OCI-LY3 (cell line): ENCODE results near the gene ZC3H18.

Experiments
- H2AFZ ChIP-seq: fragments of 200-600, 300-600 bp; shearing (Covaris generic); 2 replicates; pipeline ENCODE4 v1.6.0; 2014; ENCODE audit warnings: antibody characterized with exemption, low read depth, low read length
- H3K27ac ChIP-seq: fragments of 200-600, 300-600 bp; sonication (generic); 2 replicates; pipeline ENCODE4 v1.5.1; 2014; ENCODE audit warnings: mild to moderate bottlenecking, low read length, moderate library complexity, mixed read lengths
- H3K27me3 ChIP-seq: fragments of 200-600, 300-600 bp; sonication (generic); 2 replicates; pipeline ENCODE4 v1.6.1; 2014; ENCODE audit warnings: low read depth, low read length, mixed read lengths
- H3K36me3 ChIP-seq: fragments of 200-600, 300-600 bp; sonication (generic); replicated peaks from 2 replicates; pipeline ENCODE3; 2014; ENCODE audit warnings: low read depth, low read length, mixed read lengths
- H3K4me1 ChIP-seq: fragments of 300-600, 200-600 bp; sonication (generic); 2 replicates; pipeline ENCODE4 v1.6.1; 2014; ENCODE audit warnings: low read length, mixed read lengths
- H3K4me2 ChIP-seq: fragments of 200-600, 300-600 bp; sonication (generic); 2 replicates; pipeline ENCODE4 v1.6.1; 2014; ENCODE audit warnings: low read length, mixed read lengths
- H3K4me3 ChIP-seq: fragments of 300-600, 200-600 bp; sonication (generic); 2 replicates; pipeline ENCODE4 v1.5.1; 2014; ENCODE audit warnings: antibody characterized with exemption, mild to moderate bottlenecking, low read length, moderate library complexity
- H3K79me2 ChIP-seq: fragments of 300-600, 200-600 bp; shearing (Covaris generic); 2 replicates; pipeline ENCODE4 v1.6.1; 2014; ENCODE audit warnings: mild to moderate bottlenecking, low read length, mixed read lengths
- H3K9ac ChIP-seq: fragments of 300-600, 200-600 bp; shearing (Covaris generic); 2 replicates; pipeline ENCODE4 v1.6.0; 2014; ENCODE audit warnings: mild to moderate bottlenecking, low read length, moderate library complexity
- H3K9me3 ChIP-seq: fragments of 200-600, 300-600 bp; shearing (Covaris generic); 2 replicates; pipeline ENCODE4 v1.6.1; 2014; ENCODE audit warnings: low read length, mixed read lengths; ENCODE audit not compliant: insufficient read depth
- H4K20me1 ChIP-seq: fragments of 200-600, 300-600 bp; sonication (generic); 2 replicates; pipeline ENCODE4 v1.6.1; 2016; ENCODE audit warnings: low read length, mixed read lengths; ENCODE audit not compliant: insufficient read depth
- EZH2phosphoT487 ChIP-seq: fragments of 200-600 bp; shearing (Covaris generic); IDR thresholded peaks from 2 replicates; pipeline ENCODE4 v1.6.1; 2018; ENCODE audit warnings: antibody characterized with exemption, mixed run types, low read depth
- TF ChIP-seq, protein P1 (sequence below): fragments of 200-600, 300-600 bp; sonication (generic); IDR thresholded peaks from 2 replicates; pipeline ENCODE4 v1.5.1; 2014; ENCODE audit warnings: antibody characterized with exemption, low read length, low read depth

ZC3H18 gene

DNA sequence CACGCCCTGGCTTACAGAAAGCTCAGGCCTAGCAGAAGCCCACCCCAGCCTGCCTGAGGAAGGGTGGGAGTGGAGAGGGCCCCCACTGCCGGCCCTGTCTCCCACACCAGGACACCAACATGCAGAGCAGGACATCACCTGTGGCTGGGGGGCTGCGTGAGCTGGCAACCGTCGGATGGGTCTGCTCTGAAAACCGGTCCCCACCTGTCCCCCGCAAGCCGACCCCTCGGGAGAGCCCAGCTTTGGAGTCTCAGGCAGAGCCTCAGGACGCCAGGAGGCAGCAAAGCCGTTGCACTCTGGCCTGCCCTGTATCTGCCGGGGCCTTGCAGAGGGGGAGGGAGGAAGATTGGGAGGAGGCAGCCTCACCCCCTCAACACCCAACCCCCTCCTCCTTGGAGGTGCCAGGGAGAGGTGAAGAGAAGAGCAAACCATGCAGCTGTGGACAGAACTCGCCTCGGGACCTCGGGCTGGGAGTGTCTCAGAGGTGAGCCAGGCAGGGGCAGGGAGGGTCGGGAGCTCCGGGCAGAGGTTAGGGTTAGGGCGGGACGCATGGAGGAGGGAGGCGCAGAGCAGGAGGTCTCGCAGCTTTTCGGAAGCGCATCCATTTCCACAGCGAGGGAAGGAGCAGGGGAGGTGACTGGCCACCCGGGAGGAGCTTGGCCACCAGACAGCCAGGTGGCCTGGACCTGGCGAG is 30.4 kb upstream of the ZC3H18 start:
- Histone ChIP-seq H3K36me3 (no peaks in the 10 kb centered on the region), H3K4me2 (no peak overlapping the region), H3K9me3 (peaks cover 12% of the 10 kb centered on the region; the same call in 1 of the 2 replicates), H3K4me3 (no peak overlapping the region), H3K4me1 (no peaks in the 10 kb centered on the region), H4K20me1 (no peaks in the 10 kb centered on the region), H2AFZ (no peak overlapping the region), H3K79me2 (no peaks in the 10 kb centered on the region), H3K9ac (no peak overlapping the region), H3K27me3 (no peaks in the 10 kb centered on the region), H3K27ac (no peak overlapping the region)
- TF ChIP-seq EZH2phosphoT487 = no peak
- TF ChIP-seq, protein P1, sequence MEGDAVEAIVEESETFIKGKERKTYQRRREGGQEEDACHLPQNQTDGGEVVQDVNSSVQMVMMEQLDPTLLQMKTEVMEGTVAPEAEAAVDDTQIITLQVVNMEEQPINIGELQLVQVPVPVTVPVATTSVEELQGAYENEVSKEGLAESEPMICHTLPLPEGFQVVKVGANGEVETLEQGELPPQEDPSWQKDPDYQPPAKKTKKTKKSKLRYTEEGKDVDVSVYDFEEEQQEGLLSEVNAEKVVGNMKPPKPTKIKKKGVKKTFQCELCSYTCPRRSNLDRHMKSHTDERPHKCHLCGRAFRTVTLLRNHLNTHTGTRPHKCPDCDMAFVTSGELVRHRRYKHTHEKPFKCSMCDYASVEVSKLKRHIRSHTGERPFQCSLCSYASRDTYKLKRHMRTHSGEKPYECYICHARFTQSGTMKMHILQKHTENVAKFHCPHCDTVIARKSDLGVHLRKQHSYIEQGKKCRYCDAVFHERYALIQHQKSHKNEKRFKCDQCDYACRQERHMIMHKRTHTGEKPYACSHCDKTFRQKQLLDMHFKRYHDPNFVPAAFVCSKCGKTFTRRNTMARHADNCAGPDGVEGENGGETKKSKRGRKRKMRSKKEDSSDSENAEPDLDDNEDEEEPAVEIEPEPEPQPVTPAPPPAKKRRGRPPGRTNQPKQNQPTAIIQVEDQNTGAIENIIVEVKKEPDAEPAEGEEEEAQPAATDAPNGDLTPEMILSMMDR = no peak

DNA sequence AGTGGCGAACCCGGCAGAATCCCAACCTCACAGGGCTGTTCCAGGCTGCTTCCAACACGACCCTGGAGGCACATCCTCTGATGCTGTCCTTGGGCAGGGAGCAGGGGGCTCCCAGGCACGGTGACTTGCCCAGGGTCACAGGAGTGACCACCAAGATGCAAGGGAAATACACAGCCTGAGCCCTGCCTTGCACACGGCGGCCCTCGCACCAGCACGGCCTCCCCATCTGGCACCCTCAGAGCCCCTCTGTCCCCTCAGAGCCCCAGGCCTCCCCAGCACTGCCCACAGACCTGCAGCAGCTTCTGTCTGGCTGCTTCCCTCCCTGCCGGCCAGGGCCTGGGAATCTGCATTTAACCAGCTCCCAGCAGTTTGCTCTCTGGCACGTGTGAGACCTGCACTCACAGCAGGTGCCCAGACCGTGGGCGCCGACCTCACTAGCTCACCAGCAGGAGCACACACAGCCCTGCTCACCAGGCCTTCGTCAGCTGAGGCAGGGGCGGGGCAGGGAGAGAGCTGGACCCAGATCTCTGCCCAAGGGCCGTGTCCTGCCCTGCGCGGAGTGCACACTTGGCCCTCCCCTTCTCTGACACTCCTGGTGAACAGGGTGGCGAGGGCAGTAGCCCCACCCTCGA is 29.7 kb upstream of the ZC3H18 start:
- TF ChIP-seq EZH2phosphoT487 = no peak
- TF ChIP-seq, protein P1 = no peak
- Histone ChIP-seq H3K79me2 (no peaks in the 10 kb centered on the region), H3K9me3 (peaks cover 12% of the 10 kb centered on the region; the same call in 1 of the 2 replicates), H3K27ac (no peak overlapping the region), H3K9ac (no peak overlapping the region), H3K27me3 (no peaks in the 10 kb centered on the region), H2AFZ (no peak overlapping the region), H3K4me1 (no peaks in the 10 kb centered on the region), H3K36me3 (no peaks in the 10 kb centered on the region), H3K4me2 (no peak overlapping the region), H3K4me3 (no peak overlapping the region), H4K20me1 (no peaks in the 10 kb centered on the region)

DNA sequence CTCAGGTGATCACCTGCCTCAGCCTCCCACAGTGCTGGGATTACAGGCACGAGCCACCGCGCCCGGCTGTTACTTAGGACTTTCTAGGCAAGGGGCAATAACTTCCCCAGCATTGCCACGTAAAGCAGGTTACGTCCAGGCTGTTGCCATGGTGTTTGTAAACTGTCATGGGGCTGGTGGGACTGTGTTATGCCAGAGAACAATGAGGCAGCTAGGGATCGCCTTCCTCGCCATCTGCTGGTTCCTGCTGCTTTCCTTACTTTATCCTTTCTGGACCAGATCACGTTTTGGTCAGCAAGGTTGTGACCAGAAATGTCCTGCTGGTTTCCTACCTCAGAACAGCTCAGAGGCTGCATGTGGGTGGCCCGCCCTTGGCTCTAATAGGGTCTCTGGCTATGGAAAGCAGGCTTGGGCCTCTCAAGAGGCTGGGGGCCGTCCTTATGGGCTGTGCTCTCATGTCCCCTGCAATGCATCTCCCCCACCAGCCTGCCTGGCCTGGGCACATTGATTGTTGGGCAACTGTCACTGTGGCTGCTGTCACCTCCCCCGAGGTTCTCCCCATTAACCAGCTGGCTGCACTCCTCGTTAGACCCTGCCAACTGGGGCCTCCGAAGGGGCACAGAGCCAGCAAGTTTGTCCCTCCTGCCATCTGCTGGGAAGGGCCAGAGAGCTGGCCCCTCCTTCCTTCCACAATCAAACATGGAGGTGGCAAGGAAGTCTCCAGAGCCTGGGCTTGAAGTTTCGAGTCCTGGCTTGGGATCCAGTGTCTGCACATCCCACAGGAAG is 28.2 kb upstream of the ZC3H18 start:
- Histone ChIP-seq H3K9me3 (peaks cover 12% of the 10 kb centered on the region; the same call in 1 of the 2 replicates), H3K36me3 (no peaks in the 10 kb centered on the region), H3K9ac (no peak overlapping the region), H4K20me1 (no peaks in the 10 kb centered on the region), H3K27ac (no peak overlapping the region), H3K4me1 (no peaks in the 10 kb centered on the region), H3K79me2 (no peaks in the 10 kb centered on the region), H2AFZ (no peak overlapping the region), H3K4me3 (no peak overlapping the region), H3K27me3 (no peaks in the 10 kb centered on the region), H3K4me2 (no peak overlapping the region)
- TF ChIP-seq EZH2phosphoT487 = no peak
- TF ChIP-seq, protein P1 = no peak

DNA sequence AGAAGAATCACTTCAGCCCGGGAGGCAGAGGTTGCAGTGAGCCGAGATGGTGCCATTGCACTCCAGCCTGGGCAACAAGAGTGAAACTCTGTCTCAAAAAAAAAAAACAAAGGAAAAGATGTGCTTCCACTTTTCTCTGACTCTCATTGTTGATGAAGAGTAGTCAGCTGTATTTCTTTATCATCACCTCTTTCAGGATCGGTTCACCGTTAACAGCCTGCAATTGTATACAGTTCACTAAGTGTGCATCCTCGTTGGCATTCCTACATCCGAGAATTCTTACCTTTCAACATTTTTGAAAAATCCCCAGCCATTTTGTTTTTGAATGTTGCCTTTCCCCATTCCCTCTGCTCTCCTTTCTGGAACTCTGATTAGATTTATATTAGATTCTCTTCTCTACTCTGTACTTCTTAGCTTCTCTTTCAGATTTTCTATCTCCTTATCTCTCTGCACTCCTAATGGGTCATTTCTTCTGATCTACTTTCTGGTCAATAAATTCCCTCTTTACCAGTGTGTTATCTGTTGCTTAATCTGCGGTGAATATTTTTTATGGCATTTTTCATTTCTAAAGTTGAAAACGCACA is 26.9 kb upstream of the ZC3H18 start:
- Histone ChIP-seq H3K27me3 (no peaks in the 10 kb centered on the region), H3K36me3 (no peaks in the 10 kb centered on the region)

More for the DNA sequence above, 26.9 kb upstream of the ZC3H18 start:
- no peaks in the 10 kb centered on the region for H3K79me2 ChIP-seq
- H3K27ac ChIP-seq = no peak overlapping the region
- TF ChIP-seq, protein P1 = no peak
- no peak for TF ChIP-seq EZH2phosphoT487
- no peak overlapping the region for H3K4me3 ChIP-seq
- no peaks in the 10 kb centered on the region for H3K4me1 ChIP-seq
- no peak overlapping the region for H2AFZ ChIP-seq
- H3K4me2 ChIP-seq = no peak overlapping the region
- no peak overlapping the region for H3K9ac ChIP-seq
- H4K20me1 ChIP-seq = no peaks in the 10 kb centered on the region
- peaks cover 12% of the 10 kb centered on the region; the same call in 1 of the 2 replicates for H3K9me3 ChIP-seq
